GM18502 (cell line): Measurements from ENCODE around the gene UPK3B.
"Not testable (repeated sequence)": the region's sequence is repeated elsewhere in the genome, so short reads cannot be mapped to it uniquely, and the experiment has no call there.

Experiments
- ATAC-seq: cut with Tn5 transposase; IDR thresholded peaks from one replicate; pipeline ENCODE4 v1.9.1; 2021; ENCODE audit warnings: mild to moderate bottlenecking; ENCODE audit not compliant: unreplicated experiment, poor library complexity

UPK3B gene

GRCh38 chr7:76509931-76510877 is at the start of gene UPK3B:
Gene UPK3B, plus strand, starts transcription at chr7:76510552. Its CDS starts 101 bp downstream, at chr7:76510653.
- ATAC-seq, result no peak

- not testable (repeated sequence) for ATAC-seq
Observed at GRCh38 chr7:76460767-76461166, 49.6 kb upstream of the UPK3B start.

DNA sequence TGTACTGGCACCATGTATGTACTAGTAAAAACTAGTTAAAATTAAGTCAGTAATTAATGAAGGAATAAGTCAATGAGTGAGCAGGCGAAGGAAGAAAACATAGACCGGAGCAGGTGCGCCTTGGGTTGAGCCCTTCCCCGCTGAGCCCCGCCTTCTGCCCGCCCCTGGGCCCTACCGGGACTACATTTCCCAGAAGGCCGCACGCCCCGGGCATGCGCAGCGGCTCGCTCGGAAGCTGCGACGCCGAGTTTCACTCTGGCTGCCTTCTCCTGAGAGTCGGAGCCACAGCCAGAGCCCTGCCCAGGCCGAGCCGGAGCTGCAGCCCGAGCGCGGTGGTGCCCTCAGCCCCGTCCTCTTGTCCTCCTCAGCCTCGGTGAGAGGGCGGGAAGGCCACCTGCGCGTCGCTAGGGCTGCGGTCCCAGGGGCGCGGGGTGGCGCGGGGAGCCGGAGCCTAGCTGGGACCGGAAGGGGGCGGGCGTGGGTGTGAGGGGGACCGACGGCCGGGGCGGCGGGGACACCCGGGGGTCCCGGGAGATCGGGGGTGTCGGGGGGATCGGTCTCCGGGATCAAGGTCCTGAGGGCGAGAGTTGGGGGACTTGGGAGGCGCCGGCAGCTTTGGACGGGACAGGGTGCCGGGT is 48.8 kb upstream of the UPK3B start, which contains the start of gene DTX2:
TSS of gene DTX2 (plus strand) at position 246 of the 638 bp plus-strand sequence. CDS start 18,801 bp downstream, outside the sequence.
- peak; percentile 98 for ATAC-seq

DNA sequence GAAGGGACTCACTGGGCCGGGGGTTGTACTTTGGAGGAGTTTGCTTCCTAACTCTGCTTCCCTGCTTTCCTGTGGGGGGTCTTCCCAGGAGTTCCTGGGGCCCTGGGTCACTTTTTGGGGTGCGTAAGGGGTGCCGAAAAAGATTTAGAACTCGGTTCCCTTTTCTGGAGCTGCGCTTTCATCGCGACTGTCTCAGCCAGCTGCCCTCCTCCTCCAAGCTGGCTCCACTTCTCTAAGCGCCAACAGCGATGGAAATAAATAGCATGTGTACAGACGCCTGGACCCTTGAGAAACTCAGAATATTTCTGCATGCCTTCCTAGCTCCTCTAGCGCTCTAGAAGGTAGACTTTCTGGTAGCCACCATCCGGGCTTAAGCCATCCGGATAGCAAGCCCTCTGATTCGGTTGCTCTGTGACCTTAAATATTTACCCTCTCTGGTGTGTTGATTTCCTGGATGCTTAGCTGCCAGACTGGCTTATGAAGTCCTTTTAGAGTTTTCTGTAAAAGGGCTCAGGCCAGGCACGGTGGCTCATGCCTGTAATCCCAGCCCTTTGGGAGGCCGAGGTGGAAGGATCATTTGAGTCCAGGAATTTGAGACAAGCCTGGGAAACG is 48.0 kb upstream of the UPK3B start:
- not testable (repeated sequence) for ATAC-seq

DNA sequence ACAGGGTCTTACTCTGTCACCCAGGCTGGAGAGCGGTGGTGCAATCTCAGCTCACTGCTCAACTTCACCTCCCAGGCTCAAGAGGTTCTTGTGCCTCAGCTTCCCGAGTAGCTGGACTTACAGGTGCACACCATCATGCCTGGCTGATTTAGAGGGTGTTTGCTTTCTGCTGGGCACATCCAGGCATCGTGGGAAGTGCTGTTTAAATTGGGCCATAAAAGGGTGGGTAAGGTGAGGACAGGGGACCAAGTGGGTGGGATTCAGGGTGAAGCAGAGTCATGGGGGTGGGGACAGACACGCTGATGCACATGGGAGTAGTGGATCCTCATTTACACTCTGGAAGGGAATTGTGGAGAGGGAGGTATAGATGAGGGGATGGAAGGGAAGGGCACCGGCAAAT is 45.4 kb upstream of the UPK3B start:
- ATAC-seq, result not testable (repeated sequence)

DNA sequence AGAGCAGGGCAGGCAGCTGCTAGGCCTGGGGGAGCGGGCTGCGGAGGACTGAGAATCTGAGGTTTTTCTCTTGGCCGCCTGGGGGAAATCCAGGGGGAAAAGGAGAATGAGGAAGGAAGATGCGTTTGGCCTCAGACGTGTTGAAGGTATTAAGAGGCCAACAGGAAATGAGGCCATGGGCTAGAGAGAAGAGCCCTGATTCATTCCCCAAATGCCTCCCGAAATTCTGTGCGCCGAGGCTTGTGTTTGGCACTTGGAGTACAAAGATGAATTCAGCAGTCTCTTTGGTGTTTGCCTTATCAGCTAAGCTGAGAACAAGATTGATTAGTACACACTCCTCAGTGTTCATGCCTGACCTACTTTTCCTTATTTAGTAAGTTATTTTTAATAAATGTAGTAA is 44.4 kb upstream of the UPK3B start:
- ATAC-seq, result not testable (repeated sequence)

DNA sequence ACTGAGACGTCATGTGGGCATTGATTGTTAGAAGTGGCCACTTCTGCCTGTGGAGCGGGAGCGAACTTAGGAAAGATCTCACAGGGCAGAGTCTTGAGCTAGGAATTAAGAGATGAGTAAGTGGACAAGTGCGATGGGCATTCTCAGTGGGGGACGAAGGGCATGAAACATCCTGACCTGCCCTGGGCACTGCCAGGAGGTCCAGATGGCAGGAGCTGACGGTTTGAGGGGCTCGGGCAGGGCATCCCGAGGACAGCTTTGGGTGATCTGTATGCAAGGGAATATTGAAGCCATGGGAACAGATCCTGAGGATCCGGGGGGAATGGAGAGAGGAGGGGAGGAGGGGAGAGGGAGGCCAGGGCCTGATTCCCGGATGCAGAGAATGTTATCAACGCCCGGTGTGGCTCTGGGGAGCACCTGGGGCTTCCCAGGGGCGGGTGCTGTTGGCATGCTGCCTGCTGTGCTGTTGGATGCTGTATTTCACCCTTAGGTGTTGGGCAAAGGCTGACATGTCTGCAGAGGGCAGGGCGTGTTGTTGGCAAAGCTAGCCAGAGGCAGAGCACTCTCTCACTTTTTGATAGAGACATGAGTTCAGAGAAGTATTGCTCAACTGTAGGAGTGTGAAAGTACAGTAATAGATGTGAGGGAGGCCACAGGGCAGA is 42.5 kb upstream of the UPK3B start:
- ATAC-seq, result peak; percentile 55

DNA sequence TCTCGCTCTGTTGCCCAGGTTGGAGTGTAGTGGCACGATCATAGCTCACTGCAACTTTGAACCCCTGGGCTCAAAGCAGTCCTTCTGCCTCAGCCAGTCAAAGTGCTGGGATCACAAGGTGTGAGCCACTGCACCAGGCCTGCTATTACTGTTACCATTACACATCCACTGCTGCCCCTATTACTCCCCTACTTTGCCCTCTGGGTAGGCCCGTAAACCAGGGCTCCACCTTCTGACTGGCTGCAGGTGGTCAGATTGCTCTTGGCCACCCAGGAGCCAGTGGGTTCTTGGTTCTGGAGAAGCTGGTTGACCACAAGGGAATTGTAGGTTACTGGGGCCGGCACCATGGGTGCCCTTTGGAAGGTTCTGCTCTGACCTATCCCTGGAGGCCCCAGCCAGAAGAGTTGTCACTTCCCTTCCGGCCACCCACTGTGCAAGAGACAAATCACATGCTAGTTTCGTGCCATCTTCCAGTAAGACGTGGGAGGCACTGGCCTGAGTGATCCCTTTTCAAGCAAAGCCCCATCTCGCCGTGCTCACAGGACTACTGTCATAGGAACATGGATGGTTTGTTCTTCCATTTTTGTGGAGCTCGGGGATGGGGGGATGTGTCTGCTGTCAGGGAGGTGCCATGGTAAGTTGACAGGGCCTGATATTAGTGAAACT is 38.7 kb upstream of the UPK3B start:
- ATAC-seq, result not testable (repeated sequence)

DNA sequence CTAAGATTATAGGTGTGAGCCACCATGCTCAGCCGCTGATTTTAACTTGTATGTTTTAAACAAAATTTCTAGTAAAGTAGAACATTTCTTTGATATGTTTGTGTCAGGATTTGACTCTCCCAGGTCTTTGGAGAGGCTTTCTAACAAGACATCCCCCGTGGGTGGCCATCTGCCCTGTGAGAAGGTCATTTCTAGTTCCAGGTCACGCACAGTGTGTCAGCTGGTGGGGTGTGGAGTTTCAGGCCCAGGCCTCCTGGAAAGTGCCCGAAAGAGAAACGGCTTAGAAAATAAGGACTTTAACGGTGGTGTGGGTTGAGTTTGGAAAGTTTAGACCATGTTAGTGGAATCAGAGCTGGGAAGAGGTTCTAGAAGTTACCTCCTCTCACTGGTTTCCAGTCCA is 37.3 kb upstream of the UPK3B start:
- not testable (repeated sequence) for ATAC-seq

DNA sequence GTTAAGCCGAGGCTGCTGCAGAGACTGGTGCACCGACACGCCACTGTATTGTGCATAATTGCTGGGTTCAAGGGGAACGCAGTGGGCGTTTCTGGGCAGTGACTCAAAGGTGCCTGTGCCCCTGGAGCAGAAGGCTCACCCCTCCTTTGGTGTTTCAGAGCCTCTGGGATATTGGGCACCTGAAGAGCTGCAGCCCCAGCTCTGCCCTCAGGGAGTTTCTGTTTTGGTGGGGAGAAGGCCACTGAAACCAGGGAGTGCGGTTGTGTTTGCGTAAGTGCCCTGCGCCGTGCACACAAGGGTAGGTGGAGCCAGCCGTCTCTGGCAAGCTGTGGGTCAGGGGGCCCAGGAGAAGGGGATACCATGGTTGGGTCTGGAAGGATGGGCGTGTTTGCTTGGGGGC is 34.1 kb upstream of the UPK3B start:
- ATAC-seq, result not testable (repeated sequence)

DNA sequence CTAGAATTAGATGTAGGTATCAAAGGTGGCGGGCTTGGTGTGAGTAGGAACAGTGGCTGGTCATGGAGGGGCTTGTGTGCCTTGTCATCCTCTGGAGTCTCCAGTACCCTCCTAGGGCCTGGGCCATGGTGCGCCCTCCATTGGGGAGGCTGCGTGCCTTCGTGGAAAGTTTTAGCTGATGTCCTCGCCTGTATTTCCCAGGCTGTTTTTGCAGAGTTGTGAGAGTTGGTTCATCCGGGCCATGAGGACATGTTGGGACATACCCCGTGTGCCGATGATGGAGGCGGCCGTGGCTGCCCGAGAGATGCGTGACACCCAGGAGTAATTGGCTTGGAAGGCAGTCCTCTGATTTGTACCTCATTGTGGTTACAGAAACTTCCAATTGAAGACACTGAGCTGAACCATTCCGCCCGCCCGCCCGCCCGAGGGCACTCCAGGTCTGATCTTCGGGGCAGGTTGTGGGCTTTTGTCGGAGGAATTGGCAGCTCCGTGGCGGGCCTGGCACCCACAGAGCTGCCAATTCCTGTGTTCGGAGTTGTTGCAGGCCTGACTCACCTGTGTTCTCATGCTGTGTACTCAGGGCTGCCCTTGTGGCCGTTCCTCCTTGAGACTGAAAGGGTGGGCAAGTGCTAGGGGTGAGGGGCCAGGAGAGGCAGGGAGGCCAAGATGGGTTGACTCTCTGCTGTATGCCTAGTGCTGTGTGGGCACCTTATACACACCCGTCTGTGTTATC is 33.4 kb upstream of the UPK3B start:
- not testable (repeated sequence) for ATAC-seq

DNA sequence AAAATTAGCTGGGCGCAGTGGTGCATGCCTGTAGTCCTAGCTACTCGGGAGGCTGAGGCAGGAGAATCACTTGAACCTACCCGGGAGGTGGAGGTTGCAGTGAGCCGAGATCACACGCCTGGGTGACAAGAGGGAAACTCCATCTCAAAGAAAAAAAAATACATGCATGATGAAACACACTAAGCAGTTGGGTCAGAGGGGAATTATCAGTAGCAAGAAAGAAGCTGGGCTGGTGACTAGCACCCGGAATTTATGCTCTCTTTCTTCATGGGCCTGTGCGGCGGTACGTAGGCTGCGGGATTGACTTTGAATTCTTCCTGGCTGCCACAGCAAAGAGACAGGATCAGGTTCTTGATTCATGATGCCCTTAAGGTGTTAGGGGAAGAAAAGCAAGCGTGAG is 30.7 kb upstream of the UPK3B start:
- not testable (repeated sequence) for ATAC-seq

DNA sequence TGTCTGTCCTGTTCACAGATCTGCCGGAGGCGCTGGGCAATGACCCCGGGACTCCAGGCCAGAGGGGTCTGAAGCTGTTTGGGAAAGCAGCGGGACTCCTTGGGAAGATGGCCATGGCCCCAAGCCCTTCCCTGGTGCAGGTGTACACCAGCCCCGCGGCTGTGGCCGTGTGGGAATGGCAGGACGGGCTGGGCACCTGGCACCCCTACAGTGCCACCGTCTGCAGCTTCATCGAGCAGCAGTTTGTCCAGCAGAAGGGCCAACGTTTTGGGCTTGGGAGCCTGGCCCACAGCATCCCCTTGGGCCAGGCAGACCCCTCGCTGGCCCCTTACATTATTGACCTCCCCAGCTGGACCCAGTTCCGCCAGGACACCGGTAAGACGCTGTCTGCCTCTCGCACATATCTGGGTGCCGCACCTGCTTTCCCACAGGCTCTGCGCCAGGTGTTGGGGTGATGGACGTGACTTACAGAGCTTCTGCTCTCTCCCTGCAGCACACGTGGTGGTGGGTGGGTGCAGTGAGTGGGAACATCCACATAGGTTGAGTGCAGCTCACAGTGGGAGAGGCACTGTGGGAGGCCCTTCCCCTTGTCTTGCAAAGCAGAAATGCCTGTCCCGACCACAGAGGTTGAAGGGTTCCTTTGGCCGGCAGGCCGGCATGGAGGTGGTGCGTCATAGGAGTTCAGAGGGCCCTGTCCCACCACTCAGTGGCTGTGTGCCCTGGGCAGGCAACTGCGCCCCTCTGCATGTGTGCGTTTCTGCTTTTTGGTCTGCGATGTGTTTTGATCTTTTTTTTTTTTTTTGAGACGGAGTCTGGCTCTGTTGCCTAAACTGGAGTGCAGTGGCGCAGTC is 29.7 kb upstream of the UPK3B start:
- ATAC-seq, result not testable (repeated sequence)

DNA sequence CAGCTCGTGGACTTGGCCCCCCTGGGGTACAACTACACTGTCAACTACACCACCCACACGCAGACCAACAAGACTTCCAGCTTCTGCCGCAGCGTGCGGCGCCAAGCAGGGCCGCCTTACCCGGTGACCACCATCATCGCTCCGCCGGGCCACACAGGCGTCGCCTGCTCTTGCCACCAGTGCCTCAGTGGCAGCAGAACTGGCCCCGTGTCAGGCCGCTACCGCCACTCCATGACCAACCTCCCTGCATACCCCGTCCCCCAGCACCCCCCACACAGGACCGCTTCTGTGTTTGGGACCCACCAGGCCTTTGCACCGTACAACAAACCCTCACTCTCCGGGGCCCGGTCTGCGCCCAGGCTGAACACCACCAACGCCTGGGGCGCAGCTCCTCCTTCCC is 27.7 kb upstream of the UPK3B start:
- ATAC-seq, result not testable (repeated sequence)

GRCh38 chr7:76483081-76483480 is 27.3 kb upstream of the UPK3B start:
- ATAC-seq, result not testable (repeated sequence)

GRCh38 chr7:76484456-76484855 is 25.9 kb upstream of the UPK3B start:
- not testable (repeated sequence) for ATAC-seq

- ATAC-seq, result peak; percentile 31
Observed at GRCh38 chr7:76485822-76486610, 24.3 kb upstream of the UPK3B start.
